ENCODE measurements around the gene KRTAP29-1. TPM values are rescaled to one million over a fixed set of nuclear protein-coding genes. Genes with fewer than 3 reads are reported as not detected.
"Not testable (repeated sequence)": the region's sequence is repeated elsewhere in the genome, so short reads cannot be mapped to it uniquely, and the experiment has no call there.

The KRTAP29-1 gene
- total RNA-seq, 1 donor from 2014 or later = not detected

GRCh38 chr17:41308251-41308917, 5.7 kb upstream of the KRTAP29-1 start:
- intact Hi-C loops (cut with DNase I) = no loop called here
- peak; percentile 67 for DNase-seq

GRCh38 chr17:41307647-41308046, 5.0 kb upstream of the KRTAP29-1 start:
- intact Hi-C loops (cut with DNase I) = no loop called here
- DNase-seq (peak; percentile 58), ATAC-seq (ENCODE audit: poor library complexity) (no peak)

More at GRCh38 chr17:41308251-41308917, 5.7 kb upstream of the KRTAP29-1 start:
- peak; percentile 95 for ATAC-seq (ENCODE audit: poor library complexity)

- no peak for DNase-seq
- intact Hi-C loops (cut with DNase I) = no loop called here
- no peak for ATAC-seq (ENCODE audit: poor library complexity)
These were observed 1.4 kb upstream of the KRTAP29-1 start for GRCh38 chr17:41304091-41304490.

- ATAC-seq (ENCODE audit: poor library complexity) (no peak), DNase-seq (no peak)
- intact Hi-C loops (cut with DNase I) = no loop called here
These were observed 330 bp upstream of the KRTAP29-1 start for GRCh38 chr17:41302981-41303380.

GRCh38 chr17:41301204-41301790, 1.4 kb downstream of the KRTAP29-1 start:
- intact Hi-C loops (cut with DNase I) = no loop called here
- DNase-seq (no peak), ATAC-seq (ENCODE audit: poor library complexity) (no peak)

GRCh38 chr17:41298458-41299135, 4.1 kb downstream of the KRTAP29-1 start:
- DNase-seq = no peak
- intact Hi-C loops (cut with DNase I) = no loop called here
- no peak for ATAC-seq (ENCODE audit: poor library complexity)

GRCh38 chr17:41296846-41297245, 5.8 kb downstream of the KRTAP29-1 start:
- intact Hi-C loops (cut with DNase I) = no loop called here
- DNase-seq (no peak), ATAC-seq (ENCODE audit: poor library complexity) (no peak)

GRCh38 chr17:41294016-41294415, 8.6 kb downstream of the KRTAP29-1 start:
- DNase-seq = no peak
- intact Hi-C loops (cut with DNase I) = no loop called here
- no peak for ATAC-seq (ENCODE audit: poor library complexity)

GRCh38 chr17:41287050-41287449, 15.6 kb downstream of the KRTAP29-1 start:
- ATAC-seq (ENCODE audit: poor library complexity) = no peak
- intact Hi-C loops (cut with DNase I) = no loop called here
- no peak for DNase-seq

GRCh38 chr17:41284546-41284945, 18.1 kb downstream of the KRTAP29-1 start:
- intact Hi-C loops (cut with DNase I) = no loop called here
- no peak for DNase-seq
- ATAC-seq (ENCODE audit: poor library complexity) = no peak

- ATAC-seq (ENCODE audit: poor library complexity) (no peak), DNase-seq (no peak)
- intact Hi-C loops (cut with DNase I) = no loop called here
These were observed 18.6 kb downstream of the KRTAP29-1 start for GRCh38 chr17:41284043-41284442.

- intact Hi-C loops (cut with DNase I) = no loop called here
- ATAC-seq (ENCODE audit: poor library complexity) = no peak
- DNase-seq = no peak
These were observed 24.3 kb downstream of the KRTAP29-1 start for GRCh38 chr17:41278176-41278955.

- intact Hi-C loops (cut with DNase I); ATAC-seq (ENCODE audit: poor library complexity): not testable (repeated sequence)
- peak; percentile 30 for DNase-seq
These were observed 26.9 kb downstream of the KRTAP29-1 start, which contains the start of gene KRTAP9-7 for GRCh38 chr17:41275648-41276190. Gene KRTAP9-7, plus strand, starts transcription at chr17:41275698. Its CDS starts 0 bp downstream, at chr17:41275698.

GRCh38 chr17:41271858-41272257, 30.8 kb downstream of the KRTAP29-1 start:
- no peak for DNase-seq
- ATAC-seq (ENCODE audit: poor library complexity) = no peak
- intact Hi-C loops (cut with DNase I) = no loop called here

- ATAC-seq (ENCODE audit: poor library complexity); intact Hi-C loops (cut with DNase I); DNase-seq: not testable (repeated sequence)
These were observed 31.3 kb downstream of the KRTAP29-1 start for GRCh38 chr17:41271323-41271722.

GRCh38 chr17:41267711-41268110, 34.9 kb downstream of the KRTAP29-1 start:
- ATAC-seq (ENCODE audit: poor library complexity) (no peak), DNase-seq (no peak)
- intact Hi-C loops (cut with DNase I) = no loop called here

GRCh38 chr17:41265078-41265477, 37.6 kb downstream of the KRTAP29-1 start, which contains the start of gene KRTAP9-6:
Gene KRTAP9-6, plus strand, starts transcription at chr17:41265378. Its CDS starts 0 bp downstream, at chr17:41265378.
- DNase-seq = no peak
- intact Hi-C loops (cut with DNase I) = no loop called here

GRCh38 chr17:41264599-41264998, 38.1 kb downstream of the KRTAP29-1 start:
- no peak for DNase-seq
- intact Hi-C loops (cut with DNase I) = no loop called here
- ATAC-seq (ENCODE audit: poor library complexity) = no peak

More at GRCh38 chr17:41265078-41265477, 37.6 kb downstream of the KRTAP29-1 start, which contains the start of gene KRTAP9-6:
- ATAC-seq (ENCODE audit: poor library complexity) = no peak

- intact Hi-C loops (cut with DNase I) = no loop called here
- no peak for DNase-seq
These were observed 39.4 kb downstream of the KRTAP29-1 start for GRCh38 chr17:41263212-41263611.

More at GRCh38 chr17:41263212-41263611, 39.4 kb downstream of the KRTAP29-1 start:
- ATAC-seq (ENCODE audit: poor library complexity) = no peak

All from Right ventricle myocardium superior (tissue), 1 donor.